Stimulated activated CD4-positive, alpha-beta T cell treated with anti-CD3 and anti-CD28 coated beads, Interleukin-12 subunit alpha, Interleukin-12 subunit beta, amount 100 ng/mL, for 48 hours (primary cell): ENCODE measurements around the gene KIAA1217.

ENCODE experiments used
- DNase-seq, 3 donors: peaks; one replicate each; pipeline ENCODE4 v3.0.0-alpha.2; 2020; ENCODE audit warnings: low read depth in 2 of 3, low spot score in 1 of 3

KIAA1217 gene

GRCh38 chr10:24208661-24209431 lies at the start of gene KIAA1217:
TSS of gene KIAA1217 (plus strand) at chr10:24209138. CDS start at chr10:24209194, 56 bp downstream.
- peak in 1 of 3 donors; percentile 2 for DNase-seq

- no peak for DNase-seq
Observed at GRCh38 chr10:24162206-24162985, 46.5 kb upstream of the KIAA1217 start.

GRCh38 chr10:24163485-24163884 lies 45.5 kb upstream of the KIAA1217 start:
- DNase-seq = no peak

- DNase-seq = no peak
Observed at GRCh38 chr10:24168258-24169170, 40.4 kb upstream of the KIAA1217 start.

GRCh38 chr10:24170199-24170598 lies 38.7 kb upstream of the KIAA1217 start:
- no peak for DNase-seq

- DNase-seq = no peak
Observed at GRCh38 chr10:24172909-24173308, 36.0 kb upstream of the KIAA1217 start.

GRCh38 chr10:24174014-24174413 lies 34.9 kb upstream of the KIAA1217 start:
- no peak for DNase-seq

- DNase-seq = no peak
Observed at GRCh38 chr10:24176658-24177057, 32.3 kb upstream of the KIAA1217 start.

GRCh38 chr10:24177636-24178035 lies 31.3 kb upstream of the KIAA1217 start:
- no peak for DNase-seq

- DNase-seq = no peak
Observed at GRCh38 chr10:24180891-24181290, 28.0 kb upstream of the KIAA1217 start.

GRCh38 chr10:24184455-24184854 lies 24.5 kb upstream of the KIAA1217 start:
- DNase-seq = no peak

GRCh38 chr10:24193330-24193729 lies 15.6 kb upstream of the KIAA1217 start:
- no peak for DNase-seq

- DNase-seq = no peak
Observed at GRCh38 chr10:24197263-24197662, 11.7 kb upstream of the KIAA1217 start.

- no peak for DNase-seq
Observed at GRCh38 chr10:24201503-24202180, 7.3 kb upstream of the KIAA1217 start.

- DNase-seq = no peak
Observed at GRCh38 chr10:24202181-24202570, 6.8 kb upstream of the KIAA1217 start.

GRCh38 chr10:24205821-24206220 lies 3.1 kb upstream of the KIAA1217 start:
- no peak for DNase-seq

- no peak for DNase-seq
Observed at GRCh38 chr10:24206334-24206733, 2.6 kb upstream of the KIAA1217 start.

GRCh38 chr10:24206926-24207325 lies 2.0 kb upstream of the KIAA1217 start:
- DNase-seq = no peak

- DNase-seq = no peak
Observed at GRCh38 chr10:24207341-24207740, 1.6 kb upstream of the KIAA1217 start.

GRCh38 chr10:24207781-24208611 lies 942 bp upstream of the KIAA1217 start:
- DNase-seq = no peak
